ENCODE results near the gene EIF2D. TPM values are rescaled to one million over a fixed set of nuclear protein-coding genes. Genes with fewer than 3 reads are reported as not detected.

The EIF2D gene
- total RNA-seq, 2 donors from 2014 or later, result 38.3 to 41.9 TPM

GRCh38 chr1:206579747-206580437 lies 32.4 kb downstream of the EIF2D start:
- H3K4me1 Mint-ChIP-seq, result peaks cover 3% of the 10 kb centered on the region
- Histone ChIP-seq H3K9ac (ENCODE audit: extremely low read depth, low read length, poor library complexity, severe bottlenecking) (no peak overlapping the region), H3K27ac (ENCODE audit: low read depth, low read length) (no peak overlapping the region), H3K27me3 (ENCODE audit: control insufficient read depth, insufficient read depth, low read length, poor library complexity, severe bottlenecking) (no peaks in the 10 kb centered on the region), H3K36me3 (ENCODE audit: control insufficient read depth, insufficient read depth, low read length) (no peaks in the 10 kb centered on the region), H3K4me1 (ENCODE audit: control insufficient read depth, insufficient read depth, low read length) (no peaks in the 10 kb centered on the region), H3K9me3 (ENCODE audit: control insufficient read depth, low read length) (no peaks in the 10 kb centered on the region), H3K4me3 (ENCODE audit: low read length) (no peak overlapping the region)
- H3K4me3 Mint-ChIP-seq, result no peak overlapping the region
- H3K27ac Mint-ChIP-seq, result no peak overlapping the region
- no peaks in the 10 kb centered on the region for H3K36me3 Mint-ChIP-seq (ENCODE audit: low read depth)
- TF ChIP-seq CTCF (conservative IDR thresholded peaks at IDR 0.05), result no peak
- DNase-seq, result no peak
- WGBS, 2 experiments (ENCODE audit: insufficient coverage in 1 of 2, insufficient read length in 1 of 2), result 90 to 94% methylated on average over 6 to 11 of the region's 11 CpGs
- no peaks in the 10 kb centered on the region for H3K9me3 Mint-ChIP-seq
- H3K27me3 Mint-ChIP-seq (ENCODE audit: insufficient read depth), result no peaks in the 10 kb centered on the region

GRCh38 chr1:206578978-206579374 lies 33.3 kb downstream of the EIF2D start:
- H3K4me1 Mint-ChIP-seq, result peaks cover 3% of the 10 kb centered on the region
- H3K4me3 Mint-ChIP-seq, result no peak overlapping the region
- no peaks in the 10 kb centered on the region for H3K36me3 Mint-ChIP-seq (ENCODE audit: low read depth)
- H3K4me3 ChIP-seq (ENCODE audit: low read length), result no peak overlapping the region
- no peaks in the 10 kb centered on the region for H3K27me3 Mint-ChIP-seq (ENCODE audit: insufficient read depth)
- no peaks in the 10 kb centered on the region for H3K27me3 ChIP-seq (ENCODE audit: control insufficient read depth, insufficient read depth, low read length, poor library complexity, severe bottlenecking)
- WGBS, 2 experiments (ENCODE audit: insufficient coverage in 1 of 2, insufficient read length in 1 of 2), result 89 to 94% methylated on average over 4 of the region's 4 CpGs
- TF ChIP-seq CTCF (conservative IDR thresholded peaks at IDR 0.05), result no peak
- no peaks in the 10 kb centered on the region for H3K9me3 ChIP-seq (ENCODE audit: control insufficient read depth, low read length)
- H3K4me1 ChIP-seq (ENCODE audit: control insufficient read depth, insufficient read depth, low read length), result no peaks in the 10 kb centered on the region
- H3K36me3 ChIP-seq (ENCODE audit: control insufficient read depth, insufficient read depth, low read length), result no peaks in the 10 kb centered on the region
- H3K27ac Mint-ChIP-seq, result no peak overlapping the region
- no peak overlapping the region for H3K9ac ChIP-seq (ENCODE audit: extremely low read depth, low read length, poor library complexity, severe bottlenecking)
- H3K27ac ChIP-seq (ENCODE audit: low read depth, low read length), result no peak overlapping the region
- DNase-seq, result no peak
- no peaks in the 10 kb centered on the region for H3K9me3 Mint-ChIP-seq

- Histone ChIP-seq H3K4me3 (ENCODE audit: low read length) (no peak overlapping the region), H3K9me3 (ENCODE audit: control insufficient read depth, low read length) (no peaks in the 10 kb centered on the region), H3K27ac (ENCODE audit: low read depth, low read length) (no peak overlapping the region), H3K9ac (ENCODE audit: extremely low read depth, low read length, poor library complexity, severe bottlenecking) (no peak overlapping the region), H3K27me3 (ENCODE audit: control insufficient read depth, insufficient read depth, low read length, poor library complexity, severe bottlenecking) (no peaks in the 10 kb centered on the region), H3K36me3 (ENCODE audit: control insufficient read depth, insufficient read depth, low read length) (no peaks in the 10 kb centered on the region), H3K4me1 (ENCODE audit: control insufficient read depth, insufficient read depth, low read length) (no peaks in the 10 kb centered on the region)
- no peak for TF ChIP-seq CTCF (conservative IDR thresholded peaks at IDR 0.05)
- 81 to 83% methylated on average over 7 to 10 of the region's 10 CpGs for WGBS, 2 experiments (ENCODE audit: insufficient coverage in 1 of 2, insufficient read length in 1 of 2)
- no peak overlapping the region for H3K4me3 Mint-ChIP-seq
- DNase-seq, result no peak
- no peak overlapping the region for H3K27ac Mint-ChIP-seq
- H3K36me3 Mint-ChIP-seq (ENCODE audit: low read depth), result no peaks in the 10 kb centered on the region
- H3K4me1 Mint-ChIP-seq, result peaks cover under 1% of the 10 kb centered on the region
- H3K27me3 Mint-ChIP-seq (ENCODE audit: insufficient read depth), result no peaks in the 10 kb centered on the region
- no peaks in the 10 kb centered on the region for H3K9me3 Mint-ChIP-seq
Measured at GRCh38 chr1:206578068-206578977, 33.9 kb downstream of the EIF2D start.
